K562 (cell line): ENCODE measurements around the gene SETDB1. TPM values are rescaled to one million over a fixed set of nuclear protein-coding genes. Genes with fewer than 3 reads are reported as not detected.
A peak's percentile ranks its signal among the peaks of the same experiment; 100 is the strongest.
"Not testable (repeated sequence)": the region's sequence is repeated elsewhere in the genome, so short reads cannot be mapped to it uniquely, and the experiment has no call there.

Experiments
- ATAC-seq: fragments of 200-7000 bp; cut with Tn5 transposase; 3 replicates; pipeline ENCODE4 v1.9.1; 2020; ENCODE audit warnings: moderate library complexity
- BruUV-seq: library from RNA; stranded (reverse); fragments of 400-500 nt; replicated peaks from 2 replicates; lab custom pipeline; 2021; lab: Mats Ljungman, UMichigan
- CTCF ChIA-PET: fragments of 300-600 bp; formaldehyde crosslinking; extraction: SDS; loops from one replicate; lab custom pipeline; 2021; ENCODE audit warnings: low intra/inter-chr PET ratio; lab: Yijun Ruan, JAX
- POLR2A ChIA-PET: fragments of 300-600, 350-650 bp; sonication (Branson Sonifier 250); formaldehyde crosslinking; extraction: SDS; loops from one replicate; lab custom pipeline; 2021; ENCODE audit warnings: antibody characterized with exemption, inconsistent platforms; lab: Yijun Ruan, JAX
- DNase-seq, 4 experiments: peaks; one replicate each; pipeline versions ENCODE4 v3.0.0 to v3.0.0-alpha.2; 2011 to 2018; ENCODE audit warnings: low spot score in 3 of 4, mixed read lengths in 3 of 4; ENCODE audit errors: extremely low read depth in 1 of 4
- FAIRE-seq: peaks from 2 replicates; lab custom pipeline; 2011; peaks lifted over from hg19 to GRCh38; lab: Jason Lieb, UNC
- H2AFZ ChIP-seq: 2 replicates; pipeline ENCODE4 v1.6.0; 2011; ENCODE audit warnings: low read depth, low read length, control low read depth, inconsistent platforms
- H3K27ac ChIP-seq: fragments of 200-600 bp; 3 replicates; pipeline ENCODE4 v1.8.0; 2011; ENCODE audit warnings: low read depth, mild to moderate bottlenecking, control low read depth, inconsistent platforms, low read length, moderate library complexity, mixed read lengths; ENCODE audit errors: extremely low read depth
- H3K27me3 ChIP-seq, 2 experiments: fragments of 300-600 bp in 1 of 2; 2 replicates in 1 of 2; 3 replicates in 1 of 2; pipeline versions ENCODE4 v1.6.0 to v1.8.0; 2011; ENCODE audit warnings: inconsistent platforms in 2 of 2, low read length in 2 of 2, mild to moderate bottlenecking in 1 of 2, mixed read lengths in 1 of 2, moderate library complexity in 1 of 2; ENCODE audit not compliant: control insufficient read depth in 2 of 2, insufficient read depth in 2 of 2
- H3K36me3 ChIP-seq: fragments of 300-600 bp; 3 replicates; pipeline ENCODE4 v1.8.0; 2011; ENCODE audit warnings: mild to moderate bottlenecking, low read length, inconsistent platforms; ENCODE audit not compliant: control insufficient read depth, insufficient read depth
- H3K4me1 ChIP-seq, 2 experiments: fragments of 200-600 bp in 1 of 2; replicated peaks in 1 of 2; 2 replicates in 1 of 2; 3 replicates in 1 of 2; pipeline versions ENCODE4 v1.5.1 to v1.8.0; 2011; ENCODE audit warnings: inconsistent platforms in 2 of 2, low read length in 2 of 2, mild to moderate bottlenecking in 1 of 2, mixed read lengths in 1 of 2, moderate library complexity in 1 of 2; ENCODE audit not compliant: control insufficient read depth in 2 of 2, insufficient read depth in 2 of 2
- H3K4me2 ChIP-seq: 2 replicates; pipeline ENCODE4 v1.6.1; 2011; ENCODE audit warnings: low read length, control low read depth, inconsistent platforms, mixed read lengths; ENCODE audit not compliant: insufficient read depth
- H3K4me3 ChIP-seq: fragments of 200-600 bp; sonication (generic), shearing (Covaris generic); 2 replicates; pipeline ENCODE4 v1.5.1; 2016; ENCODE audit warnings: control low read depth, inconsistent platforms
- H3K79me2 ChIP-seq: fragments of 200-600 bp; 3 replicates; pipeline ENCODE4 v1.8.0; 2011; ENCODE audit warnings: low read length, inconsistent platforms; ENCODE audit not compliant: control insufficient read depth, insufficient read depth
- H3K9ac ChIP-seq, 2 experiments: 2 replicates each; pipeline versions ENCODE4 v1.6.0 to v1.6.1; 2011; ENCODE audit warnings: low read depth in 2 of 2, low read length in 2 of 2, control low read depth in 1 of 2, inconsistent platforms in 1 of 2, mild to moderate bottlenecking in 1 of 2, mixed read lengths in 1 of 2; ENCODE audit not compliant: insufficient read depth in 1 of 2
- H3K9me1 ChIP-seq: one replicate; pipeline ENCODE4 v1.6.0; 2011; ENCODE audit warnings: inconsistent platforms, mild to moderate bottlenecking, low read length, moderate library complexity; ENCODE audit not compliant: control insufficient read depth, insufficient read depth
- H3K9me3 ChIP-seq: replicated peaks from 2 replicates; pipeline ENCODE4 v1.5.1; 2011; ENCODE audit warnings: low read depth, low read length, inconsistent platforms; ENCODE audit not compliant: control insufficient read depth, insufficient read depth
- H4K20me1 ChIP-seq: replicated peaks from 2 replicates; pipeline ENCODE4 v1.6.1; 2011; ENCODE audit warnings: low read length, inconsistent platforms, mixed read lengths; ENCODE audit not compliant: control insufficient read depth, insufficient read depth
- CC2D1A ChIP-seq: fragments of 450-650 bp; IDR thresholded peaks from 2 replicates; pipeline ENCODE4 v1.6.1; 2017; ENCODE audit warnings: mild to moderate bottlenecking
- GMEB1 ChIP-seq: fragments of 250-450 bp; sonication (Bioruptor Pico); IDR thresholded peaks from 2 replicates; pipeline ENCODE4 v1.4.0; 2020; ENCODE audit warnings: mild to moderate bottlenecking
- KAT2B ChIP-seq: IDR thresholded peaks from one replicate; pipeline ENCODE4 v1.6.1; 2012; ENCODE audit warnings: low read depth, mild to moderate bottlenecking, control low read depth, inconsistent platforms, low read length, moderate library complexity
- MEF2A ChIP-seq: IDR thresholded peaks from 2 replicates; pipeline ENCODE4 v1.6.1; 2011; ENCODE audit warnings: low read depth, mild to moderate bottlenecking, low read length, moderate library complexity; ENCODE audit not compliant: control insufficient read depth
- PKNOX1 ChIP-seq: fragments of 450-650 bp; IDR thresholded peaks from 2 replicates; pipeline ENCODE4 v1.6.1; 2016
- RFX5 ChIP-seq: IDR thresholded peaks from 2 replicates; pipeline ENCODE4 v1.6.1; 2011; ENCODE audit warnings: low read depth, mild to moderate bottlenecking, improper control_type of control experiment, low read length
- TARDBP ChIP-seq: fragments of 450-650 bp; IDR thresholded peaks from 2 replicates; pipeline ENCODE4 v1.6.1; 2016
- WGBS: fragments of 100-300 bp; shearing (Covaris generic); methylation state at CpG from one replicate; pipeline ENCODE4 v1.1.6; 2016; ENCODE audit warnings: low coverage, mixed read lengths; ENCODE audit not compliant: insufficient coverage; ENCODE audit errors: missing lambda C conversion rate; 5-methylcytosine and 5-hydroxymethylcytosine counted together
- in situ Hi-C: fragments of 300-500 bp; cut with MboI; formaldehyde crosslinking; loops from 4 replicates; pipeline ENCODE4 v1.15.0; 2018; ENCODE audit warnings: inconsistent platforms, mixed read lengths
- intact Hi-C: fragments of 100-400 bp; cut with micrococcal nuclease; formaldehyde crosslinking; loops from 2 replicates; pipeline ENCODE4 v1.14.2; 2022
- polyA plus RNA-seq, 8 experiments: library from polyadenylated mRNA; depleted of rRNA in 4 of 8; stranded (reverse) in 5 of 8; unstranded in 3 of 8; fragments of >200 nt; fragmentation: Nextera tagmentation in 2 of 8; fragmentation: Illumina TruSeq in 1 of 8; extraction: Ambion mirVana in 2 of 8; extraction: Trizol in 1 of 8; gene quantifications; 2 replicates each; pipeline versions ENCODE4 v1.2.1 to v1.2.3, GENCODE V29; 2011 to 2014; ENCODE audit warnings: inconsistent platforms in 1 of 8, missing spikeins in 1 of 8
- total RNA-seq, 7 experiments: library from RNA; depleted of rRNA in 6 of 7; stranded (reverse); fragments of >200 nt in 6 of 7; fragmentation: Illumina TruSeq in 2 of 7; extraction: Trizol in 2 of 7; gene quantifications; 2 replicates each; pipeline versions ENCODE4 v1.2.1 to v1.2.3, GENCODE V29; 2011 to 2021; ENCODE audit warnings: low replicate concordance in 1 of 7

The SETDB1 gene
- total and polyA plus RNA-seq, 9 of the 15 experiments (the other 6 are each of a cell fraction or from before 2014, with no cell fraction given), result 21.5 to 64.4 (median 42.0) TPM

- H3K9ac ChIP-seq, H3K27me3 ChIP-seq, H3K9me3 ChIP-seq, CTCF ChIA-PET, H3K4me1 ChIP-seq, BruUV-seq, in situ Hi-C loops, FAIRE-seq, H3K36me3 ChIP-seq: not testable (repeated sequence)
- peak overlapping the region; percentile 28; the same call in 1 of the 2 replicates for H2AFZ ChIP-seq
- 0 out of 2 replicates have a peak, but pooled peaks have one; percentile 12 for TF ChIP-seq PKNOX1
- TF ChIP-seq, all 486 proteins: peak for 1; not testable (repeated sequence) for 485
- intact Hi-C loops, H3K9me1 ChIP-seq, H4K20me1 ChIP-seq, ATAC-seq, H3K27ac ChIP-seq, H3K4me3 ChIP-seq, H3K79me2 ChIP-seq, DNase-seq, H3K4me2 ChIP-seq: not testable (repeated sequence)
- POLR2A ChIA-PET, result interaction anchor here (0.6 to 1.2 kb wide), 4 partner anchors 10 to 93 kb away, joined by 3 read pairs; no protein-coding TSS in a partner anchor
- WGBS, result 69% methylated on average over 5 of the region's 5 CpGs
Measured at GRCh38 chr1:150883121-150883520, 43.0 kb upstream of the SETDB1 start.

- H3K9me1 ChIP-seq, result no peaks in the 10 kb centered on the region
- DNase-seq (peak in 1 of 4 experiments; percentile 27), FAIRE-seq (peak; percentile 6), ATAC-seq (peak; percentile 25; the same call in 1 of the 3 replicates)
- in situ Hi-C loops (no loop called here), intact Hi-C loops (no loop called here)
- no peaks in the 10 kb centered on the region for H3K9me3 ChIP-seq
- H4K20me1 ChIP-seq, result no peaks in the 10 kb centered on the region
- no peaks in the 10 kb centered on the region; a peak in 1 of 5 replicates for H3K4me1 ChIP-seq
- POLR2A ChIA-PET, result interaction anchor here (1.8 kb wide), 1 partner anchor 9 kb away, joined by 7 read pairs; no protein-coding TSS in a partner anchor
- WGBS, result 25% methylated on average over 3 of the region's 3 CpGs
- peak within 1 kb of the TSS; percentile 51 for H2AFZ ChIP-seq
- H3K27me3 ChIP-seq, result no peaks in the 10 kb centered on the region
- no peak within 1 kb of the TSS; a peak in 1 of 4 replicates for H3K9ac ChIP-seq
- no peak within 1 kb of the TSS for H3K27ac ChIP-seq
- TF ChIP-seq RFX5 (no peak), GMEB1 (CRISPR knock-in tag) (no peak), KAT2B (no peak), MEF2A (no peak), CC2D1A (peak; percentile 56; the same call in 1 of the 2 replicates), TARDBP (no peak)
- H3K4me2 ChIP-seq, result no peak within 1 kb of the TSS
- CTCF ChIA-PET, result no interaction called here
- BruUV-seq, result no TSS peak
- H3K36me3 ChIP-seq, result no peaks in the 10 kb centered on the region
- H3K79me2 ChIP-seq, result no peaks in the 10 kb centered on the region
- H3K4me3 ChIP-seq, result no peak within 1 kb of the TSS
Measured at GRCh38 chr1:150887018-150887417, 39.1 kb upstream of the SETDB1 start, which contains the start of gene CTXND2. TSS of gene CTXND2 (plus strand) at chr1:150887136. CDS start at chr1:150912315, 25,179 bp downstream.
